Neutrophil (primary cell): Measurements from ENCODE around the gene ATOH8.

Experiments
- H3K27ac ChIP-seq: fragments of 200-600 bp; sonication (generic); 2 replicates; pipeline ENCODE4 v1.5.1; 2016; ENCODE audit warnings: mild to moderate bottlenecking, moderate library complexity
- H3K27me3 ChIP-seq: fragments of 200-600 bp; sonication (generic); 2 replicates; pipeline ENCODE4 v1.6.0; 2016; ENCODE audit warnings: mild to moderate bottlenecking
- H3K36me3 ChIP-seq: fragments of 200-600 bp; sonication (generic); 2 replicates; pipeline ENCODE4 v1.5.1; 2017
- H3K4me1 ChIP-seq, 2 experiments: fragments of 200-600 bp in 1 of 2; sonication (generic) in 1 of 2; 1 replicate in 1 of 2; 2 replicates in 1 of 2; pipeline versions ENCODE4 v1.5.1 to v1.6.1; 2013 to 2016; ENCODE audit warnings: low read depth in 1 of 2, low read length in 1 of 2, mild to moderate bottlenecking in 1 of 2, moderate library complexity in 1 of 2; ENCODE audit not compliant: control insufficient read depth in 1 of 2, insufficient read depth in 1 of 2
- H3K4me3 ChIP-seq, 2 experiments: fragments of 200-600 bp in 1 of 2; sonication (generic) in 1 of 2; 1 replicate in 1 of 2; 2 replicates in 1 of 2; pipeline ENCODE4 v1.5.1; 2013 to 2016; ENCODE audit warnings: low read depth in 1 of 2, low read length in 1 of 2, mild to moderate bottlenecking in 1 of 2, moderate library complexity in 1 of 2
- H3K9me3 ChIP-seq: fragments of 200-600 bp; sonication (generic); 2 replicates; pipeline ENCODE4 v1.5.1; 2016
- TF ChIP-seq, protein P1 (sequence below): fragments of 200-600 bp; sonication (generic); IDR thresholded peaks from 2 replicates; pipeline ENCODE4 v1.5.1; 2016; ENCODE audit warnings: antibody characterized with exemption

Gene ATOH8

DNA sequence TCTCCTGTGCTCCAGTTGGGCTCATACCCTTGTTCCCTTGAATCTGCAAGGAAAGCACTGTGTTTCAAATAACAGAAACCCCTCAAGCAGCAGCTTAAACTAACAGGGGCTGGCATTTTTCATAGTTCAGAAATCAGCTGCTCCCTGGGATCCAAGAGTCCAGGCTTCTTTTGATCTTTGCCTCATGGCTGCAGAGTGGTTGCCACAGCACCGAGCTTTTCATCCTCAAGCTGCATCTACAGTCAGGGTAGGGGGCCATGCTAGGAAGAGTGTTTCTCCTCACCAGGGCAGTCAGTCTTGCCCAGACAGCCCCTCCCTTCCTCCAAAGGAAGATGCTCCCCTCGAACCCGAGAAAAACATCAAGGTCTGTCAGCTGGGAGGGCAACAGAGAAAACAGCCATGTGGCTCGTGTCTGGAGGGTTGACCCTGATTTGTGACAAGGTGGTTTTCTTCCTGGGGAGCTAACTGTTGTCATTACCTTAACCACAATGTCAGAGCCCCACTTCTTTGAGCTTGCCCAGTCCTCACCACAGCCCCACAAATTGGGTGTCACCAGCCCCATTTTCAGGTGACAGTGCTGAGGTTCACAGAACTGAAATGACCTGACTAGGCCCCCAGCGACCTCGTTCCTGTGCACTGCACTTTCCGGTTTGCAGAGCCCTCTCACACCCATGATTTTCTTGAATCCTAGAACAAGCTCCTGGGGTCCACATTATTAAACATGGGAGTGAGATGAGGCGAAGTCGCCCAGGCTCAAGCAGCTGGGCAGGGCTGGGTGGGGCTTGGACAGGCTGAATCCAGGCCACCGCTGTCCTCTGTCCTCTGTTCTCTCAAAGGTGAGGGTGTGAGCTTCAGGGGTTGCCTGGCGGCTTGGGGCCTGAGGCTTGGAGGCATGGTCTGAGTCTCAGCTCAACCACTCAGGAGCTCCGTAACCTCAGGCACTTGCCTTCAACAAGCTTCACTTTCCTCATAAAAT, 21.9 kb downstream of the ATOH8 start:
- TF ChIP-seq, protein P1, sequence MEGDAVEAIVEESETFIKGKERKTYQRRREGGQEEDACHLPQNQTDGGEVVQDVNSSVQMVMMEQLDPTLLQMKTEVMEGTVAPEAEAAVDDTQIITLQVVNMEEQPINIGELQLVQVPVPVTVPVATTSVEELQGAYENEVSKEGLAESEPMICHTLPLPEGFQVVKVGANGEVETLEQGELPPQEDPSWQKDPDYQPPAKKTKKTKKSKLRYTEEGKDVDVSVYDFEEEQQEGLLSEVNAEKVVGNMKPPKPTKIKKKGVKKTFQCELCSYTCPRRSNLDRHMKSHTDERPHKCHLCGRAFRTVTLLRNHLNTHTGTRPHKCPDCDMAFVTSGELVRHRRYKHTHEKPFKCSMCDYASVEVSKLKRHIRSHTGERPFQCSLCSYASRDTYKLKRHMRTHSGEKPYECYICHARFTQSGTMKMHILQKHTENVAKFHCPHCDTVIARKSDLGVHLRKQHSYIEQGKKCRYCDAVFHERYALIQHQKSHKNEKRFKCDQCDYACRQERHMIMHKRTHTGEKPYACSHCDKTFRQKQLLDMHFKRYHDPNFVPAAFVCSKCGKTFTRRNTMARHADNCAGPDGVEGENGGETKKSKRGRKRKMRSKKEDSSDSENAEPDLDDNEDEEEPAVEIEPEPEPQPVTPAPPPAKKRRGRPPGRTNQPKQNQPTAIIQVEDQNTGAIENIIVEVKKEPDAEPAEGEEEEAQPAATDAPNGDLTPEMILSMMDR: no peak
- Histone ChIP-seq H3K27ac (no peak overlapping the region), H3K27me3 (peaks cover 34% of the 10 kb centered on the region), H3K4me3 (no peak overlapping the region), H3K36me3 (no peaks in the 10 kb centered on the region), H3K9me3 (no peaks in the 10 kb centered on the region), H3K4me1 (peaks cover 8 to 18% of the 10 kb centered on the region in 2 experiments)

DNA sequence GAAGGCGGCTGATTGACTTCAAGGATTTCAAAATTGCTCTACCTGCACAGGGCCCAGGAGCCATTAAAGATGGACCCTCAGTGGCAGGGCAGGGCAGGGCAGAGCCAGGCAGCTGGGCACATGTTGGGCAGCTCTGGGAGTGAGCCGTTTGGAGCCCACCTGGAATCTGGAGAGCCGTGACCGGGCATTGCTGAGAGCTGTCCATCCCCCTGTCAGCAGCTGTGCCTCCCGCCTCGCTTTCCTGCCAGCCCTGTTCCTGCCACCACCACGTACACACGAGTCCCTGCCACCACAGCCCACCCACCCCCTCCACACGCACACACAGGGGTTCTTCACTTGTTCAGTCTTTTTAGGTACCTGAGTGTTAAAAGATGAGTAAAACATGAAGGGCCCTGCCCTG, 22.9 kb downstream of the ATOH8 start:
- Histone ChIP-seq H3K27ac (no peak overlapping the region), H3K4me3 (no peak overlapping the region), H3K36me3 (no peaks in the 10 kb centered on the region), H3K9me3 (no peaks in the 10 kb centered on the region), H3K4me1 (peaks cover 8 to 18% of the 10 kb centered on the region in 2 experiments), H3K27me3 (peaks cover 24% of the 10 kb centered on the region)
- TF ChIP-seq, protein P1: no peak

DNA sequence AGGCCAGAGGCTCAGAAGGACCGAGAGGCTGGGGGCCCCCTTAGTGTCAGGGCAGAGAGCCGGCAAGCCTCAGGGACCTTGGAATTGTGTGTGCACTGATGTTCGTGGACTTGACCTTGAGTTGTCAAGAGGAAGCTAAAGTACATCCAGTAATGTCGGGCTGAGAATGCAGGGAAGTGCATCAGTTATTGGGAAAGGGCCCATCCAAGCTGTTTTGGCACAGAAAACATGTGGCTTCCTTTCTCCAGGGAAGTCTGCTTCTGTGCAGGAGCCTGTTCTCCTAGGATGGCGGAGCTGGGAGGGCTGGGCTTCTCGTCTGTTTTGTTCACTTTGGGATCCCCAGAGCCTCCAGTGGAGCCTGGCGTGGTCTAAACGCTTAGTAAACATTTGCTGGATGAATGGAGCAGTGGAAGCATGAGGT, 23.7 kb downstream of the ATOH8 start:
- TF ChIP-seq, protein P1: no peak
- Histone ChIP-seq H3K27ac (no peak overlapping the region), H3K4me3 (no peak overlapping the region), H3K9me3 (no peaks in the 10 kb centered on the region), H3K27me3 (peaks cover 16% of the 10 kb centered on the region), H3K4me1 (peaks cover 8 to 11% of the 10 kb centered on the region in 2 experiments), H3K36me3 (no peaks in the 10 kb centered on the region)

DNA sequence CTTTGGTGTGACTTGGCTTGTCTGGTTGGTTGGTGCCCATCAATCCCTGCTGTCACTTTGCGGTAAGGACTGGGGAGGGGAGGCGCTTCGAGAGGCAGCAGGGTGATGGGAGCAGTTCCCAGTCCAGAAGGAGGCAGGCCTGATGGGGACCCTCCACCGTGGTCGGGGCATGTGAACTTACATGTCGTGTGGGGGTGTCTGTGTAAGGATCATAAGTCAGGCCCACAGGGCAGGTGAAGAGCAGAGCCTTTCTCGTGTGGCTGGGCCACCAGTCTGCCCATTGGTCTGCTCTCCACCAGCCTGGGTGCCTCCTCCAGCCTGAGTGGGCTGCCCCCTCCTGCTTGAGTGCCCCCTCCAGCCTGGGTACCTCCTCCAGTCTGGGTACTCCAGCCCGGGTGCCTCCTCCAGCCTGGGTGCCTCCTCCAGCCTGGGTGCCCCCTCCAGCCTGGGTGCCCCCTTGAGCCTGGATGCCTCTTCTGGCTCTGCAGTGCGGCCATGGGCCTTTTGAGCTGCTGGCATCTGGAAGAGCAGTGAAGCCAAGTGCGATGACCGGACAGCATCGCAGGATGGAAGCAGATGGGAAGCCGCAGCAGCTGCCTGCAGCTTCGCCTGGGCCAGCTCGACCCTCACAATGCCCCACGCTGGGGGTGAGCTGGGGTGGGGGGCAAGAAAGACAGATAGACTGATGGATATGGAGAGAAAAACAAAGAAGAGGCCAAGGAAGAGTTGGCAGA, 25.0 kb downstream of the ATOH8 start:
- H3K9me3 ChIP-seq: no peaks in the 10 kb centered on the region
- H3K4me1 ChIP-seq: peaks cover 8 to 12% of the 10 kb centered on the region in 2 experiments
- H3K36me3 ChIP-seq: no peaks in the 10 kb centered on the region
- TF ChIP-seq, protein P1: no peak
- no peak overlapping the region for H3K27ac ChIP-seq
- no peak overlapping the region for H3K4me3 ChIP-seq
- H3K27me3 ChIP-seq: peaks cover 3% of the 10 kb centered on the region

DNA sequence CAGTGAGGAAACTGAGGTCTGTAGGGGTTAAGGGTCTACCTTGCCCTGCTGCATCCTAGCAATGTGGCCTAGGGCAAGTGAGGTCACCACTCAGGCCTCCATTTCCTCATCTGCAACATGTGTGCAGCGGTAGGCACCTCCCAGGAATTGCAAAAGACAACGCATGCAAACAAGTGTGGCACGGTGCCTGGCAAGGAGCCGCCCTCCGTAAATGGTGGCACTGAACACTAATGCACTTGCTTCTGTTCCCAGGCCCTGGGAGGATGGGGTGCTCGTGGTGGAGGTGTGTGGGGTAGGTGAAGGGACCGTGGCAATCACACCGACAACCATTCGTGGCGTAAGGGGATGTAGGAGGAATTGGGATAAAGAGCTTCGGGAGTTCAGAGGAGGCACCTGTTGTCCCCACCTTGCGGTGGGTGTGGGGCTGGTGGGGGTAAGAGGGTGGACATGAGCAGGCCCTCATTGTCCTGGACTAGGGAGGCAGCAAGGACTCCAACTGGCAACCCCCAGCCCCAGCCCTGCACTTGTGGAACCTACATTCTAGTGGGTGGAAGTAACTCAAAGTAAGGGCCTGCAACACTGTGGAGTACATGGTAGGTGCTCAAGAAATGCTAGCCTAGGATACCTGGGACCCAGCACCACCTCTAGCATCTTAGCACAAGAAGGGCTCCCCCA, 26.0 kb downstream of the ATOH8 start:
- Histone ChIP-seq H3K27ac (no peak overlapping the region), H3K4me3 (no peak overlapping the region), H3K9me3 (no peaks in the 10 kb centered on the region), H3K4me1 (peaks cover 8 to 16% of the 10 kb centered on the region in 2 experiments), H3K27me3 (peaks cover 4% of the 10 kb centered on the region), H3K36me3 (no peaks in the 10 kb centered on the region)
- TF ChIP-seq, protein P1: no peak
